HepG2 (cell line): ENCODE measurements around the gene PLA2G4F. TPM values are rescaled to one million over a fixed set of nuclear protein-coding genes. Genes with fewer than 3 reads are reported as not detected.

Source experiments
- FOXJ3 ChIP-seq: sonication (generic); formaldehyde crosslinking; IDR thresholded peaks from 2 replicates; pipeline ENCODE4 v1.4.0; 2020; ENCODE audit warnings: missing genetic modification reagents, mild to moderate bottlenecking, borderline replicate concordance
- HMG20A ChIP-seq: IDR thresholded peaks from 2 replicates; pipeline ENCODE4 v1.6.1; 2016; ENCODE audit warnings: borderline replicate concordance
- KDM5B ChIP-seq: sonication (generic); formaldehyde crosslinking; IDR thresholded peaks from 2 replicates; pipeline ENCODE4 v1.4.0; 2020; ENCODE audit warnings: missing genetic modification reagents, mild to moderate bottlenecking, borderline replicate concordance
- KIAA2018 ChIP-seq: sonication (generic); formaldehyde crosslinking; IDR thresholded peaks from 2 replicates; pipeline ENCODE4 v1.5.0; 2020; ENCODE audit warnings: mild to moderate bottlenecking, missing genetic modification reagents, borderline replicate concordance
- KLF9 ChIP-seq: IDR thresholded peaks from 2 replicates; pipeline ENCODE4 v1.6.1; 2016; ENCODE audit warnings: low read depth
- RBM22 ChIP-seq: fragments of 200-400 bp; formaldehyde crosslinking; optimal IDR thresholded peaks from 2 replicates; pipeline ENCODE3; 2017; ENCODE audit warnings: mild to moderate bottlenecking, low read length, moderate library complexity
- ZNF138 ChIP-seq: sonication (generic); formaldehyde crosslinking; IDR thresholded peaks from 2 replicates; pipeline ENCODE4 v1.5.0; 2020; ENCODE audit warnings: mild to moderate bottlenecking, low read depth, missing genetic modification reagents
- ZNF589 ChIP-seq: sonication (generic); formaldehyde crosslinking; conservative IDR thresholded peaks from 2 replicates; pipeline ENCODE4 v1.8.0; 2022; ENCODE audit warnings: mild to moderate bottlenecking, moderate library complexity, missing genetic modification reagents
- ZSCAN9 ChIP-seq: IDR thresholded peaks from 2 replicates; pipeline ENCODE4 v1.6.1; 2016; ENCODE audit warnings: borderline replicate concordance
- polyA plus RNA-seq, 8 experiments: library from polyadenylated mRNA; depleted of rRNA in 3 of 8; stranded (reverse) in 7 of 8; unstranded in 1 of 8; fragments of >200 nt; fragmentation: Illumina TruSeq in 4 of 8; extraction: Trizol in 4 of 8; gene quantifications; 2 replicates each; pipeline versions ENCODE4 v1.2.1 to v1.2.3, GENCODE V29; 2011 to 2016; ENCODE audit warnings: low read depth in 4 of 8, missing spikeins in 1 of 8, mixed read lengths in 1 of 8; ENCODE audit not compliant: insufficient read depth in 1 of 8
- total RNA-seq, 5 experiments: library from RNA; depleted of rRNA; stranded (reverse); fragments of >200 nt; fragmentation: Illumina TruSeq; extraction: Trizol; gene quantifications; 2 replicates each; pipeline ENCODE4 v1.2.3, GENCODE V29; 2016; ENCODE audit warnings: low read depth in 1 of 5
- TF ChIP-seq, protein P1 (sequence below): sonication (generic); formaldehyde crosslinking; IDR thresholded peaks from 2 replicates; pipeline ENCODE4 v1.8.1; 2023; ENCODE audit warnings: mild to moderate bottlenecking, inconsistent platforms, moderate library complexity, missing genetic modification reagents, borderline replicate concordance
- TF ChIP-seq, protein P2 (sequence below): IDR thresholded peaks from 2 replicates; pipeline ENCODE4 v1.6.1; 2016; ENCODE audit warnings: missing biosample characterization, missing genetic modification reagents, low read depth

PLA2G4F gene
- total and polyA plus RNA-seq, 2 of the 13 experiments (the other 11 are each of a cell fraction or from before 2014, with no cell fraction given) = 0.07 TPM; not detected in 1

DNA sequence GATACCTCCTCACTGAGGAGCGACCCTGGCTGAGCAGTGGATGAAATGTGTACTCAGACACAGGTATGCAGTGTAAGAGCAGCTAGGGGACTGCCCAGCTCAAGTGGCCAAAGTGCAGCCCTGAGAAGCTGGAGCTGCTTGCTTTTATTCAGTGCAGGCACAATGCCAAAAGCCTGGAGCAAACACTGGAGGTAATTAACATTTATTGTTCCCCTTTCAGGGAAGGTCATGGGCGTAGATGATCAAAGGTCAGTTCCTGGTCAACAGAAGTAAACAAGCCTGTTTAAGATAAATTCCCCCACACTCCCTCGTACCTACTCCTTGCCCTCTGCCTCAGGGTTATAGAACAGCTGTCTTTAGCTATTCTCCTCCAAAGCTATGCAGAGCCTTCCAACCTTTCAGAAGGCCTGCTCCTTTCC, 17.5 kb downstream of the PLA2G4F start (continued):
- TF ChIP-seq KIAA2018 (CRISPR knock-in tag) (no peak), KDM5B (CRISPR knock-in tag) (no peak), FOXJ3 (peak; percentile 66; the same call in 1 of the 2 replicates), HMG20A (CRISPR knock-in tag) (peak; percentile 33; the same call in 1 of the 2 replicates), ZNF138 (CRISPR knock-in tag) (no peak), RBM22 (no peak), ZNF589 (CRISPR knock-in tag) (peak; percentile 54), ZSCAN9 (CRISPR knock-in tag) (no peak), KLF9 (CRISPR knock-in tag) (no peak)
- TF ChIP-seq, protein P1, sequence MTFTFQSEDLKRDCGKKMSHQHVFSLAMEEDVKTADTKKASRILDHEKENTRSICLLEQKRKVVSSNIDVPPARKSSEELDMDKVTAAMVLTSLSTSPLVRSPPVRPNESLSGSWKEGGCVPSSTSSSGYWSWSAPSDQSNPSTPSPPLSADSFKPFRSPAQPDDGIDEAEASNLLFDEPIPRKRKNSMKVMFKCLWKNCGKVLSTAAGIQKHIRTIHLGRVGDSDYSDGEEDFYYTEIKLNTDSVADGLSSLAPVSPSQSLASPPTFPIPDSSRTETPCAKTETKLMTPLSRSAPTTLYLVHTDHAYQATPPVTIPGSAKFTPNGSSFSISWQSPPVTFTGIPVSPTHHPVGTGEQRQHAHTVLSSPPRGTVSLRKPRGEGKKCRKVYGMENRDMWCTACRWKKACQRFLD (CRISPR knock-in tag) = no peak
- TF ChIP-seq, protein P2, sequence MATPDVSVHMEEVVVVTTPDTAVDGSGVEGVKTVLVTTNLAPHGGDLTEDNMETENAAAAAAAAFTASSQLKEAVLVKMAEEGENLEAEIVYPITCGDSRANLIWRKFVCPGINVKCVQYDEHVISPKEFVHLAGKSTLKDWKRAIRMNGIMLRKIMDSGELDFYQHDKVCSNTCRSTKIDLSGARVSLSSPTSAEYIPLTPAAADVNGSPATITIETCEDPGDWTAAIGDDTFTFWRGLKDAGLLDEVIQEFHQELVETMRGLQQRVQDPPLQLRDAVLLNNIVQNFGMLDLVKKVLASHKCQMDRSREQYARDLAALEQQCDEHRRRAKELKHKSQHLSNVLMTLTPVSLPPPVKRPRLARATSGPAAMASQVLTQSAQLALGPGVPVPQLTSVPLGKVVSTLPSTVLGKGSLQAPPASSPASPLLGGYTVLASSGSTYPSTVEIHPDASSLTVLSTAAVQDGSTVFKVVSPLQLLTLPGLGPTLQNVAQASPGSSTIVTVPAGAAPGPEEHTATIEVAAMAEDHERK (CRISPR knock-in tag) = no peak
